ENCODE data around the gene UGT1A4. TPM values are rescaled to one million over a fixed set of nuclear protein-coding genes. Genes with fewer than 3 reads are reported as not detected.

Gene UGT1A4
- total and polyA plus RNA-seq, 9 of the 15 experiments (the other 6 are each of a cell fraction or from before 2014, with no cell fraction given) = not detected

- TF ChIP-seq COPS2 (conservative IDR thresholded peaks at IDR 0.05) = no peak
These were observed 61.2 kb downstream of the UGT1A4 start (continued) for GRCh38 chr2:233779722-233780121.

GRCh38 chr2:233780771-233781170, 62.2 kb downstream of the UGT1A4 start:
- in situ Hi-C loops (cut with MboI) = no loop called here
- Histone ChIP-seq H3K9me1 (ENCODE audit: control insufficient read depth, insufficient read depth, low read length) (no peaks in the 10 kb centered on the region), H3K4me1 (replicated peaks in 1 of 2; ENCODE audit: control insufficient read depth in 2 of 2, insufficient read depth in 2 of 2, low read length in 2 of 2) (no peaks in the 10 kb centered on the region), H3K79me2 (ENCODE audit: control insufficient read depth, insufficient read depth, low read length) (no peaks in the 10 kb centered on the region), H3K4me2 (ENCODE audit: insufficient read depth, low read length) (no peak overlapping the region), H3K36me3 (ENCODE audit: control insufficient read depth, insufficient read depth, low read length) (no peaks in the 10 kb centered on the region), H3K27me3 (ENCODE audit: control insufficient read depth in 2 of 2, insufficient read depth in 2 of 2, low read length in 2 of 2) (no peaks in the 10 kb centered on the region), H2AFZ (ENCODE audit: low read depth, low read length) (no peak overlapping the region), H3K4me3 (no peak overlapping the region), H3K27ac (ENCODE audit: extremely low read depth, low read depth, low read length) (no peak overlapping the region), H3K9ac (ENCODE audit: insufficient read depth in 1 of 2, low read depth in 2 of 2, low read length in 2 of 2) (no peak overlapping the region), H4K20me1 (replicated peaks; ENCODE audit: control insufficient read depth, insufficient read depth, low read length) (no peaks in the 10 kb centered on the region), H3K9me3 (replicated peaks; ENCODE audit: control insufficient read depth, insufficient read depth, low read depth, low read length) (no peaks in the 10 kb centered on the region)
- ChIA-PET POLR2A (interaction anchor here (1.2 kb wide), 1 partner anchor 11 kb away, joined by 5 read pairs; no protein-coding TSS in a partner anchor), CTCF (ENCODE audit: low intra/inter-chr PET ratio) (no interaction called here)
- ATAC-seq = no peak
- no peak for TF ChIP-seq ZNF431 (CRISPR knock-in tag; IDR thresholded peaks at IDR 0.05)
- TF ChIP-seq GATAD2A (IDR thresholded peaks at IDR 0.05) = no peak
- TF ChIP-seq SREBF1 (IDR thresholded peaks at IDR 0.05; ENCODE audit: borderline replicate concordance, low read depth, low read length) = no peak
- no peak for FAIRE-seq
- no peak for DNase-seq (ENCODE audit: extremely low read depth in 1 of 4, low spot score in 3 of 4)
- intact Hi-C loops (cut with micrococcal nuclease) = no loop called here
- no TSS peak for BruUV-seq (replicated peaks)
- WGBS (ENCODE audit: insufficient coverage, low coverage, missing lambda C conversion rate) = 3% methylated on average over 4 of the region's 4 CpGs

GRCh38 chr2:233789554-233789953, 71.0 kb downstream of the UGT1A4 start:
- Histone ChIP-seq H3K36me3 (ENCODE audit: control insufficient read depth, insufficient read depth, low read length) (no peaks in the 10 kb centered on the region), H3K79me2 (ENCODE audit: control insufficient read depth, insufficient read depth, low read length) (no peaks in the 10 kb centered on the region), H3K4me3 (no peak overlapping the region), H2AFZ (ENCODE audit: low read depth, low read length) (no peak overlapping the region), H3K9ac (ENCODE audit: insufficient read depth in 1 of 2, low read depth in 2 of 2, low read length in 2 of 2) (no peak overlapping the region), H4K20me1 (replicated peaks; ENCODE audit: control insufficient read depth, insufficient read depth, low read length) (no peaks in the 10 kb centered on the region), H3K27me3 (ENCODE audit: control insufficient read depth in 2 of 2, insufficient read depth in 2 of 2, low read length in 2 of 2) (peaks cover 0 to 41% of the 10 kb centered on the region in 2 experiments; a peak in 2 of 5 replicates), H3K4me1 (replicated peaks in 1 of 2; ENCODE audit: control insufficient read depth in 2 of 2, insufficient read depth in 2 of 2, low read length in 2 of 2) (no peaks in the 10 kb centered on the region; a peak in 1 of 5 replicates), H3K9me3 (replicated peaks; ENCODE audit: control insufficient read depth, insufficient read depth, low read depth, low read length) (no peaks in the 10 kb centered on the region), H3K4me2 (ENCODE audit: insufficient read depth, low read length) (no peak overlapping the region), H3K9me1 (ENCODE audit: control insufficient read depth, insufficient read depth, low read length) (no peaks in the 10 kb centered on the region), H3K27ac (ENCODE audit: extremely low read depth, low read depth, low read length) (no peak overlapping the region)
- POLR2A ChIA-PET = no interaction called here
- ATAC-seq (no peak), FAIRE-seq (no peak), DNase-seq (ENCODE audit: extremely low read depth in 1 of 4, low spot score in 3 of 4) (no peak)
- in situ Hi-C loops (cut with MboI) = no loop called here
- no TSS peak for BruUV-seq (replicated peaks)
- CTCF ChIA-PET (ENCODE audit: low intra/inter-chr PET ratio) = no interaction called here
- intact Hi-C loops (cut with micrococcal nuclease) = no loop called here
- TF ChIP-seq ZNF280A (IDR thresholded peaks at IDR 0.05; ENCODE audit: low read depth, partially characterized antibody) (no peak), U2AF2 (optimal IDR thresholded peaks at IDR 0.05; ENCODE audit: low read depth, low read length) (no peak), KAT8 (IDR thresholded peaks at IDR 0.05; ENCODE audit: low read depth) (no peak), HNRNPL (IDR thresholded peaks at IDR 0.05; ENCODE audit: low read depth, low read length) (no peak)
- 0% methylated on average over 4 of the region's 7 CpGs for WGBS (ENCODE audit: insufficient coverage, low coverage, missing lambda C conversion rate)

All from K562 (cell line).